ENCODE data around the gene NDUFAF3.

Gene NDUFAF3

DNA sequence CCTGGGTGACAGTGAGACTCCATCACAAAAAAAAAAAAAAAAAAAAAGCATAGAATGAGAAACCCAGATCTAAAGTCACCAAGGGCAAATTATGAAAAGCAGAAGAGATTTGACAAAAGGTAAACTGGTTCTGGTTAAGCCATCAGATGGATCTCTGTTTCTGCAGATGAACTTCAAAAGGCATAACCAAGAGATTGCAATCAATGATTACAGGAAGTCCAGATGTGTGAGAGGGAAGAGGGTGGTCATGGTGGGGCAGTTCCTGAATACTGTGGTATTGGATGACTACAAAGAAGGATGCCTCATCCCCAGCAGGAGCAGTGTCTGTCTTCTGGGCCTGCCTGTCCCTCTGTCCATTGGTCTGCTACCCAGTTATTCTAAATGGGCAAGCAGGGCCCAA lies 28.1 kb upstream of the NDUFAF3 start:
- Histone ChIP-seq H3K4me3 (replicated peaks; ENCODE audit: insufficient read depth, low read length) (no peak overlapping the region), H3K27ac (replicated peaks) (no peak overlapping the region), H3K27me3 (ENCODE audit: insufficient read depth, poor library complexity, severe bottlenecking) (no peaks in the 10 kb centered on the region)
- DNase-seq (ENCODE audit: low read depth in 1 of 2, low spot score in 1 of 2): no peak
- TF ChIP-seq POLR2AphosphoS5 (IDR thresholded peaks at IDR 0.05; ENCODE audit: low read depth) (no peak), CTCF (IDR thresholded peaks at IDR 0.05; ENCODE audit: insufficient read depth, low read length) (no peak), REST (IDR thresholded peaks at IDR 0.05; ENCODE audit: insufficient replicate concordance, low read depth) (no peak), GABPA (IDR thresholded peaks at IDR 0.05; ENCODE audit: low read depth) (no peak), SPI1 (IDR thresholded peaks at IDR 0.05; ENCODE audit: borderline replicate concordance, low read depth) (no peak)

DNA sequence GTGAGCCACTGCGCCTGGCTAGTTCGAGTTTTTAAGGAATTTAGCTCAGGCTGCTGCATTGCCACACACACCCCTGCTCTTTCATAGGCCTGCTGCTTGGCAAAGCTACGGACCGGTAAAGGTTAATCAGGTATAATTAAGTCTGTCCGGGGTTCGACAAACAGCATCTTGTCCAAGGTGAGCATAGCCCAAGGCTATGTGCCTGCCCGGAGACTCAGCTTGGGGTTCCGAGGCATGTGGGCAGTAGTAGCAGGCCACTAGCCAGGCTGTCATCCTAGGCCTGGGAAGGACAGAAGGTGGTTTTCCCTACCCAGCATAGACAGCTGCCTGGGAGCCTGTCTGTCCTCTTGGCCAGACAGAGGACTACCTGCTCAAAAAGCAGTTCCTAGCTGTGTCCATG lies 25.3 kb upstream of the NDUFAF3 start:
- Histone ChIP-seq H3K27ac (replicated peaks) (no peak overlapping the region), H3K27me3 (ENCODE audit: insufficient read depth, poor library complexity, severe bottlenecking) (no peaks in the 10 kb centered on the region), H3K4me3 (replicated peaks; ENCODE audit: insufficient read depth, low read length) (no peak overlapping the region)
- DNase-seq (ENCODE audit: low read depth in 1 of 2, low spot score in 1 of 2): no peak
- TF ChIP-seq POLR2AphosphoS5 (IDR thresholded peaks at IDR 0.05; ENCODE audit: low read depth) (no peak), REST (IDR thresholded peaks at IDR 0.05; ENCODE audit: insufficient replicate concordance, low read depth) (no peak), SPI1 (IDR thresholded peaks at IDR 0.05; ENCODE audit: borderline replicate concordance, low read depth) (no peak), CTCF (IDR thresholded peaks at IDR 0.05; ENCODE audit: insufficient read depth, low read length) (no peak), GABPA (IDR thresholded peaks at IDR 0.05; ENCODE audit: low read depth) (no peak)

GRCh38 chr3:48997102-48997635 lies 24.8 kb upstream of the NDUFAF3 start:
- Histone ChIP-seq H3K27me3 (ENCODE audit: insufficient read depth, poor library complexity, severe bottlenecking) (no peaks in the 10 kb centered on the region), H3K4me3 (replicated peaks; ENCODE audit: insufficient read depth, low read length) (no peak overlapping the region), H3K27ac (replicated peaks) (no peak overlapping the region)
- no peak for DNase-seq (ENCODE audit: low read depth in 1 of 2, low spot score in 1 of 2)
- TF ChIP-seq GABPA (IDR thresholded peaks at IDR 0.05; ENCODE audit: low read depth): no peak
- no peak for TF ChIP-seq POLR2AphosphoS5 (IDR thresholded peaks at IDR 0.05; ENCODE audit: low read depth)
- no peak for TF ChIP-seq REST (IDR thresholded peaks at IDR 0.05; ENCODE audit: insufficient replicate concordance, low read depth)
- no peak for TF ChIP-seq CTCF (IDR thresholded peaks at IDR 0.05; ENCODE audit: insufficient read depth, low read length)
- no peak for TF ChIP-seq SPI1 (IDR thresholded peaks at IDR 0.05; ENCODE audit: borderline replicate concordance, low read depth)
